Measurements from ENCODE around the gene KCNMA1. TPM values are rescaled to one million over a fixed set of nuclear protein-coding genes. Genes with fewer than 3 reads are reported as not detected.

KCNMA1 gene
- polyA plus RNA-seq, 3 donors, result 3.1 to 4.1 (median 3.9) TPM

- DNase-seq (ENCODE audit: low read depth in 3 of 3, low spot score in 2 of 3), result no peak
Measured at GRCh38 chr10:76995023-76995422, 642.6 kb downstream of the KCNMA1 start.

GRCh38 chr10:76993213-76993612, 644.4 kb downstream of the KCNMA1 start:
- DNase-seq (ENCODE audit: low read depth in 3 of 3, low spot score in 2 of 3), result no peak

- DNase-seq (ENCODE audit: low read depth in 3 of 3, low spot score in 2 of 3), result no peak
Measured at GRCh38 chr10:76992467-76992866, 645.1 kb downstream of the KCNMA1 start.

- DNase-seq (ENCODE audit: low read depth in 3 of 3, low spot score in 2 of 3), result no peak
Measured at GRCh38 chr10:76991621-76992020, 646.0 kb downstream of the KCNMA1 start.

GRCh38 chr10:76990561-76990960, 647.0 kb downstream of the KCNMA1 start:
- no peak for DNase-seq (ENCODE audit: low read depth in 3 of 3, low spot score in 2 of 3)

- peak; percentile 63 to 77 (median 64) for DNase-seq (ENCODE audit: low read depth in 3 of 3, low spot score in 2 of 3)
Measured at GRCh38 chr10:76984559-76985443, 652.8 kb downstream of the KCNMA1 start.

GRCh38 chr10:76983624-76984023, 654.0 kb downstream of the KCNMA1 start:
- DNase-seq (ENCODE audit: low read depth in 3 of 3, low spot score in 2 of 3), result no peak

GRCh38 chr10:76982671-76983070, 654.9 kb downstream of the KCNMA1 start:
- DNase-seq (ENCODE audit: low read depth in 3 of 3, low spot score in 2 of 3), result no peak

- DNase-seq (ENCODE audit: low read depth in 3 of 3, low spot score in 2 of 3), result no peak
Measured at GRCh38 chr10:76981251-76981650, 656.4 kb downstream of the KCNMA1 start.

GRCh38 chr10:76977901-76978300, 659.7 kb downstream of the KCNMA1 start:
- no peak for DNase-seq (ENCODE audit: low read depth in 3 of 3, low spot score in 2 of 3)

GRCh38 chr10:76977046-76977445, 660.6 kb downstream of the KCNMA1 start:
- DNase-seq (ENCODE audit: low read depth in 3 of 3, low spot score in 2 of 3), result no peak

GRCh38 chr10:76976142-76976541, 661.5 kb downstream of the KCNMA1 start:
- DNase-seq (ENCODE audit: low read depth in 3 of 3, low spot score in 2 of 3), result no peak

- no peak for DNase-seq (ENCODE audit: low read depth in 3 of 3, low spot score in 2 of 3)
Measured at GRCh38 chr10:76975126-76975525, 662.5 kb downstream of the KCNMA1 start.

- DNase-seq (ENCODE audit: low read depth in 3 of 3, low spot score in 2 of 3), result no peak
Measured at GRCh38 chr10:76974017-76974691, 663.5 kb downstream of the KCNMA1 start.

GRCh38 chr10:76973091-76974016, 664.3 kb downstream of the KCNMA1 start:
- no peak for DNase-seq (ENCODE audit: low read depth in 3 of 3, low spot score in 2 of 3)

- DNase-seq (ENCODE audit: low read depth in 3 of 3, low spot score in 2 of 3), result no peak
Measured at GRCh38 chr10:76972541-76972940, 665.1 kb downstream of the KCNMA1 start.

GRCh38 chr10:76971547-76972170, 665.9 kb downstream of the KCNMA1 start:
- DNase-seq (ENCODE audit: low read depth in 3 of 3, low spot score in 2 of 3), result no peak

- DNase-seq (ENCODE audit: low read depth in 3 of 3, low spot score in 2 of 3), result no peak
Measured at GRCh38 chr10:76970711-76971519, 666.7 kb downstream of the KCNMA1 start.

- DNase-seq (ENCODE audit: low read depth in 3 of 3, low spot score in 2 of 3), result no peak
Measured at GRCh38 chr10:76969366-76969948, 668.2 kb downstream of the KCNMA1 start.
